DOHH2 (cell line): ENCODE results near the gene VSTM2L.

ENCODE experiments used
- H3F3A ChIP-seq: fragments of 200-600 bp; sonication (generic), shearing (Covaris generic); 2 replicates; pipeline ENCODE4 v1.6.0; 2016; ENCODE audit warnings: antibody characterized with exemption, mild to moderate bottlenecking; ENCODE audit not compliant: control insufficient read depth, insufficient read depth
- H3K27ac ChIP-seq: fragments of 200-600 bp; sonication (generic); 2 replicates; pipeline ENCODE4 v1.5.1; 2014; ENCODE audit warnings: low read depth, mild to moderate bottlenecking, low read length, moderate library complexity
- H3K27me3 ChIP-seq: fragments of 200-600 bp; sonication (generic); 2 replicates; pipeline ENCODE4 v1.6.1; 2014; ENCODE audit warnings: mild to moderate bottlenecking, low read length, mixed read lengths; ENCODE audit not compliant: control insufficient read depth
- H3K36me3 ChIP-seq: fragments of 200-600 bp; sonication (generic); 2 replicates; pipeline ENCODE4 v1.6.1; 2014; ENCODE audit warnings: mild to moderate bottlenecking, low read length, moderate library complexity, mixed read lengths; ENCODE audit not compliant: control insufficient read depth
- H3K4me1 ChIP-seq: fragments of 200-600 bp; sonication (generic); 2 replicates; pipeline ENCODE4 v1.6.1; 2014; ENCODE audit warnings: mild to moderate bottlenecking, low read length, mixed read lengths; ENCODE audit not compliant: control insufficient read depth
- H3K4me2 ChIP-seq: fragments of 200-600 bp; sonication (generic); 2 replicates; pipeline ENCODE4 v1.6.0; 2014; ENCODE audit warnings: mild to moderate bottlenecking, low read length, moderate library complexity
- H3K4me3 ChIP-seq: fragments of 200-600 bp; sonication (generic); 2 replicates; pipeline ENCODE4 v1.5.1; 2014; ENCODE audit warnings: mild to moderate bottlenecking, low read length, mixed read lengths
- H3K79me2 ChIP-seq: fragments of 200-600 bp; sonication (generic); 2 replicates; pipeline ENCODE4 v1.6.1; 2014; ENCODE audit warnings: mild to moderate bottlenecking, low read length, mixed read lengths; ENCODE audit not compliant: control insufficient read depth
- H3K9me2 ChIP-seq: fragments of 200-600 bp; sonication (generic); replicated peaks from 2 replicates; pipeline ENCODE4 v1.6.1; 2014; ENCODE audit warnings: mild to moderate bottlenecking, low read length, mixed read lengths; ENCODE audit not compliant: control insufficient read depth
- H3K9me3 ChIP-seq: fragments of 200-600 bp; sonication (generic); 2 replicates; pipeline ENCODE4 v1.6.1; 2014; ENCODE audit warnings: antibody characterized with exemption, low read length, mixed read lengths; ENCODE audit not compliant: control insufficient read depth, insufficient read depth
- H4K20me1 ChIP-seq: fragments of 200-600 bp; sonication (generic); 2 replicates; pipeline ENCODE4 v1.6.0; 2014; ENCODE audit warnings: low read depth, mild to moderate bottlenecking, antibody characterized with exemption, low read length, moderate library complexity; ENCODE audit not compliant: control insufficient read depth, insufficient read depth
- CTCF ChIP-seq: fragments of 200-600 bp; sonication (generic); IDR thresholded peaks from one replicate; pipeline ENCODE4 v1.5.1; 2014; ENCODE audit warnings: antibody characterized with exemption, mild to moderate bottlenecking, low read depth, low read length; ENCODE audit not compliant: poor library complexity, severe bottlenecking
- EZH2phosphoT487 ChIP-seq: fragments of 200-600 bp; sonication (generic); IDR thresholded peaks from 2 replicates; pipeline ENCODE4 v1.6.1; 2017; ENCODE audit warnings: borderline replicate concordance, mild to moderate bottlenecking, antibody characterized with exemption, low read length, moderate library complexity, mixed read lengths

VSTM2L gene

DNA sequence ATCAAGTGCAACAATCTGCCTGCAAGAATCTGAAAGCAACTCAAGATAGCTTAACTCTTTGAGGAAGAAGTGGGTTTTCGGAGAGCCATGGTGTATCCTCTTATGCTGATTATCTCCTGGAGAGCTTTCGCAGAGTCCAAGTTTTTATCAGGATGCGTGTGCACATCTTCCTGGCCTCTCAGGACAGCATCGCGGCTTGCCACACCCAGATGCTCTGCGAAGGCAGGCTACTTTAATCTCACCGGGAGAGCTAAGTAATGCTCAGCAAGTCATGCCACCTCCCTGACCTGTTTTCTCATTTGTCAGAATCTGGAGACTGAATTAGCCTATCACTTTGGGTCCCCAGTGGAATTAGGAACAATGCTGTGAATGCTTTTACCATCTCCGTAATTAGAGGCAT, 77.5 kb downstream of the VSTM2L start:
- TF ChIP-seq CTCF (no peak), EZH2phosphoT487 (no peak)
- Histone ChIP-seq H3K27me3 (no peaks in the 10 kb centered on the region), H4K20me1 (no peaks in the 10 kb centered on the region), H3K4me2 (no peak overlapping the region), H3K79me2 (no peaks in the 10 kb centered on the region), H3K9me2 (no peaks in the 10 kb centered on the region), H3K9me3 (no peaks in the 10 kb centered on the region), H3K36me3 (no peaks in the 10 kb centered on the region), H3K4me1 (no peaks in the 10 kb centered on the region), H3F3A (no peaks in the 10 kb centered on the region), H3K27ac (no peak overlapping the region), H3K4me3 (no peak overlapping the region)

DNA sequence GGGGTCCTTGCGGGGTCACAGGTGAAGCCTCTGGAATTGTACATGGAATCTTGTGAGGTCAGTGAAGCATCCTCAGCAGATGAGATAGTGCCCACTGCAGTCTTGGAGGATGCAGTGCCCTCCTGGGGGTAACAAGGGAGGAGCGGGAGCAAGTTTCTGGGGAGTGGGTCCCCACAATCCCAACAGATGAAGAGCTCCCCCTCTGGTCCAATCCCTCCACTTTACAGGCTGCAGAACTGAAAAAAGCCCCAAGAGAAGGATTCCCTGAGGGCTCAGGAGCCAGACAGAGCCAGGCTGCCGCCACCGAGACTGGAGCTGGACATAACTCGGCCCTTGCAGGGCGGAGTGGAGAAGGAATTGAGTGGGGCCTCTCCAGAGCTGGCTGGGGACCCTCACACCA, 77.9 kb downstream of the VSTM2L start:
- no peaks in the 10 kb centered on the region for H3K27me3 ChIP-seq
- no peaks in the 10 kb centered on the region for H3K4me1 ChIP-seq
- no peaks in the 10 kb centered on the region for H4K20me1 ChIP-seq
- H3K9me2 ChIP-seq, result no peaks in the 10 kb centered on the region
- no peaks in the 10 kb centered on the region for H3K36me3 ChIP-seq
- no peaks in the 10 kb centered on the region for H3K79me2 ChIP-seq
- H3K4me3 ChIP-seq, result no peak overlapping the region
- H3K9me3 ChIP-seq, result no peaks in the 10 kb centered on the region
- H3K4me2 ChIP-seq, result no peak overlapping the region
- TF ChIP-seq EZH2phosphoT487, result no peak
- TF ChIP-seq CTCF, result no peak
- no peaks in the 10 kb centered on the region for H3F3A ChIP-seq
- no peak overlapping the region for H3K27ac ChIP-seq

DNA sequence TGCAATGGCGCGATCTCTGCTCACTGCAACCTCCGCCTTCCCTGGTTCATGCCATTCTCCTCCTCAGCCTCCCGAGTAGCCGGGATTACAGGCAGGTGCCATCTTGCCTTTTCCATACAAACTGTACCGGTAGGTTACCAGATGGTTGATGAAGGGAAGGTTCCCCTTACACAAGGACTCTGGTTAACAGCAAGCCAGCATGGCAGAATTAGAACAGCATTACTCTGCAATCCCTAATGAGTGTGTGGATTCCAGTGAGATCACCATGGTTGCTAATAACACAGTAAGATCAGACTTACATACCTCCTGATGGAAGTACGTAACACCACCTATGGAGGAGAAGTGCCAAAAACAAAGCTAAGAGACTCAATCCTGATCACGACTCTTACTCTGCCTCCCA, 78.6 kb downstream of the VSTM2L start:
- TF ChIP-seq EZH2phosphoT487 (no peak), CTCF (no peak)
- Histone ChIP-seq H3K9me2 (no peaks in the 10 kb centered on the region), H3K4me3 (no peak overlapping the region), H3F3A (no peaks in the 10 kb centered on the region), H3K27ac (no peak overlapping the region), H3K4me2 (no peak overlapping the region), H4K20me1 (no peaks in the 10 kb centered on the region), H3K27me3 (no peaks in the 10 kb centered on the region), H3K79me2 (no peaks in the 10 kb centered on the region), H3K36me3 (no peaks in the 10 kb centered on the region; the same call in 1 of the 2 replicates), H3K9me3 (no peaks in the 10 kb centered on the region), H3K4me1 (no peaks in the 10 kb centered on the region)

DNA sequence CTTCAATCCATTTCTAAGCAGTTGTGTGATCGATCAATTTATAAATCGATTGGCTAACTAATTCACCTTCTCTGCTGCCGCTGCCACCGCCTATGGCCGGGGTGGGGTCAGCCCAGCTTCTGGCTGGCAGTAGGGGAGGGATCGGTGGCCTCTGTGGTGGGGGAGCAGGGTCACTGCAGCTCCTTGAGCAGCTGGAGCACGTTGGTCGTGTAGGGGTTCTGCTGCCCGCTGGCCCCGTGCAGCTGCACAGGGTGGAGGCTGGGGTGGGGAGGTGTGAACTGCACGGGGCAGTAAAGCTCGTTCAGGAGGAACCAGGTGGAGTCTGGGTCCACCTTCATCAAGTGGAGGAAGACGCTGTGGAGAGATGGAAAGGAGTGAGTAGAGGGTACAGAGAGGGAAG, 80.4 kb downstream of the VSTM2L start:
- no peak for TF ChIP-seq EZH2phosphoT487
- TF ChIP-seq CTCF, result no peak
- Histone ChIP-seq H3K27me3 (no peaks in the 10 kb centered on the region), H3F3A (no peaks in the 10 kb centered on the region), H3K9me2 (no peaks in the 10 kb centered on the region), H4K20me1 (no peaks in the 10 kb centered on the region), H3K9me3 (no peaks in the 10 kb centered on the region), H3K79me2 (no peaks in the 10 kb centered on the region), H3K4me2 (no peak overlapping the region), H3K4me1 (no peaks in the 10 kb centered on the region), H3K4me3 (no peak overlapping the region), H3K27ac (no peak overlapping the region), H3K36me3 (no peaks in the 10 kb centered on the region; the same call in 1 of the 2 replicates)
